ENCODE measurements around the gene FAM227A. TPM values are rescaled to one million over a fixed set of nuclear protein-coding genes. Genes with fewer than 3 reads are reported as not detected.

FAM227A gene
- total and polyA plus RNA-seq, 2 of the 4 experiments (the other 2 are of a cell fraction) = 1.3 to 1.4 TPM

GRCh38 chr22:38684895-38685294 lies 28.7 kb upstream of the FAM227A start:
- Histone ChIP-seq H3K4ac (ENCODE audit: low read depth, low read length) (no peak overlapping the region), H2AK5ac (ENCODE audit: low read depth, low read length) (no peak overlapping the region), H3K27ac (ENCODE audit: insufficient read depth, low read length) (no peak overlapping the region), H2BK15ac (ENCODE audit: low read depth, low read length) (no peak overlapping the region), H2AK9ac (replicated peaks; ENCODE audit: low read depth, low read length, poor library complexity) (no peak overlapping the region), H2BK20ac (ENCODE audit: low read depth, low read length) (no peak overlapping the region), H4K20me1 (ENCODE audit: insufficient read depth, low read length) (0 out of 2 replicates have a peak, but pooled peaks cover 4% of the 10 kb centered on the region), H2AFZ (replicated peaks; ENCODE audit: low read length, poor library complexity) (no peak overlapping the region), H3K14ac (replicated peaks; ENCODE audit: low read depth, low read length) (no peak overlapping the region), H3K23ac (ENCODE audit: low read depth, low read length) (no peak overlapping the region), H3K56ac (ENCODE audit: extremely low read depth, insufficient read depth, low read length) (no peak overlapping the region), H2BK5ac (ENCODE audit: low read depth, low read length, poor library complexity, severe bottlenecking) (no peak overlapping the region), H3K79me1 (ENCODE audit: low read depth in 1 of 2, low read length in 2 of 2) (peaks cover 31 to 51% of the 10 kb centered on the region in 2 experiments), H3K36me3 (ENCODE audit: control insufficient read depth, insufficient read depth, low read length) (peaks cover 47% of the 10 kb centered on the region), H4K91ac (ENCODE audit: insufficient read depth, low read depth, low read length) (no peak overlapping the region), H3K27me3 (ENCODE audit: control insufficient read depth, insufficient read depth, low read length) (no peaks in the 10 kb centered on the region), H3K18ac (ENCODE audit: low read depth, low read length) (no peak overlapping the region), H3K4me1 (ENCODE audit: control insufficient read depth, insufficient read depth, low read length) (no peaks in the 10 kb centered on the region; the same call in 1 of the 2 replicates), H3K9ac (ENCODE audit: low read depth, low read length) (no peak overlapping the region), H3K4me3 (ENCODE audit: insufficient read depth, low read depth, low read length) (no peak overlapping the region), H3K9me1 (ENCODE audit: insufficient read depth, low read length) (peaks cover 4% of the 10 kb centered on the region; the same call in 1 of the 2 replicates), H3K4me2 (ENCODE audit: low read depth, low read length) (no peak overlapping the region), H3K9me3 (ENCODE audit: control insufficient read depth, insufficient read depth, low read length) (no peaks in the 10 kb centered on the region), H4K5ac (ENCODE audit: low read depth, low read length) (no peak overlapping the region), H2BK120ac (ENCODE audit: low read depth, low read length) (no peak overlapping the region), H4K8ac (ENCODE audit: low read depth in 2 of 2, low read length in 2 of 2) (no peak overlapping the region)
- ATAC-seq (ENCODE audit: low read depth) = no peak
- intact Hi-C loops (cut with micrococcal nuclease) (no loop called here), dilution Hi-C loops (cut with HindIII; ENCODE audit: low sequenced_read_pairs, unreplicated experiment) (no loop called here), in situ Hi-C loops (cut with MboI; ENCODE audit: low sequenced_read_pairs) (no loop called here)
- TF ChIP-seq BHLHE40 (IDR thresholded peaks at IDR 0.05; ENCODE audit: low read depth, low read length) (no peak), RAD21 (IDR thresholded peaks at IDR 0.05; ENCODE audit: low read length) (no peak), MAFK (IDR thresholded peaks at IDR 0.05; ENCODE audit: low read depth, low read length) (no peak), MXI1 (IDR thresholded peaks at IDR 0.05; ENCODE audit: borderline replicate concordance, low read depth, low read length) (no peak), NFE2L2 (IDR thresholded peaks at IDR 0.05; ENCODE audit: low read depth, low read length) (no peak), RCOR1 (IDR thresholded peaks at IDR 0.05; ENCODE audit: insufficient replicate concordance, low read length) (no peak), CHD1 (IDR thresholded peaks at IDR 0.05; ENCODE audit: low read depth, low read length) (no peak)
- DNase-seq = no peak
- WGBS, 2 experiments (ENCODE audit: extremely low coverage in 2 of 2, insufficient read length in 1 of 2) = no CpG with 5 or more reads among the region's 9 CpGs
- POLR2A ChIA-PET (ENCODE audit: unreplicated experiment) = no interaction called here
- BruUV-seq (replicated peaks) = no TSS peak
- CTCF ChIA-PET = no interaction called here

Data from IMR-90 (cell line).